Measurements from ENCODE around the gene RIN3.

GRCh38 chr14:92622311-92622710 is 108.7 kb downstream of the RIN3 start:
- no peak for TF ChIP-seq CTCF (IDR thresholded peaks at IDR 0.05)
- no peak for TF ChIP-seq POLR2A (IDR thresholded peaks at IDR 0.05)
